ENCODE measurements around the gene TMEM207.
"Not testable (repeated sequence)": the region's sequence is repeated elsewhere in the genome, so short reads cannot be mapped to it uniquely, and the experiment has no call there.

The TMEM207 gene

GRCh38 chr3:190449801-190450200, at the start of gene TMEM207:
TSS of gene TMEM207 (minus strand) at chr3:190449901. CDS start at chr3:190449809, 92 bp downstream.
- no peak for DNase-seq (ENCODE audit: low spot score)

GRCh38 chr3:190499122-190499521, 49.4 kb upstream of the TMEM207 start:
- DNase-seq (ENCODE audit: low spot score): no peak

- DNase-seq (ENCODE audit: low spot score): no peak
Measured at GRCh38 chr3:190498293-190498692, 48.6 kb upstream of the TMEM207 start.

- no peak for DNase-seq (ENCODE audit: low spot score)
Measured at GRCh38 chr3:190497811-190498210, 48.1 kb upstream of the TMEM207 start.

GRCh38 chr3:190496859-190497258, 47.2 kb upstream of the TMEM207 start:
- no peak for DNase-seq (ENCODE audit: low spot score)

GRCh38 chr3:190495796-190496195, 46.1 kb upstream of the TMEM207 start:
- DNase-seq (ENCODE audit: low spot score): no peak

GRCh38 chr3:190495354-190495753, 45.7 kb upstream of the TMEM207 start:
- no peak for DNase-seq (ENCODE audit: low spot score)

GRCh38 chr3:190494907-190495306, 45.2 kb upstream of the TMEM207 start:
- DNase-seq (ENCODE audit: low spot score): no peak

- no peak for DNase-seq (ENCODE audit: low spot score)
Measured at GRCh38 chr3:190492966-190493365, 43.3 kb upstream of the TMEM207 start.

- DNase-seq (ENCODE audit: low spot score): no peak
Measured at GRCh38 chr3:190492129-190492528, 42.4 kb upstream of the TMEM207 start.

- DNase-seq (ENCODE audit: low spot score): no peak
Measured at GRCh38 chr3:190491533-190492054, 41.9 kb upstream of the TMEM207 start.

GRCh38 chr3:190486908-190487607, 37.4 kb upstream of the TMEM207 start:
- DNase-seq (ENCODE audit: low spot score): no peak

GRCh38 chr3:190486533-190486864, 36.8 kb upstream of the TMEM207 start:
- no peak for DNase-seq (ENCODE audit: low spot score)

GRCh38 chr3:190485830-190486532, 36.3 kb upstream of the TMEM207 start:
- no peak for DNase-seq (ENCODE audit: low spot score)

- DNase-seq (ENCODE audit: low spot score): no peak
Measured at GRCh38 chr3:190481779-190482178, 32.1 kb upstream of the TMEM207 start.

GRCh38 chr3:190473261-190473660, 23.6 kb upstream of the TMEM207 start:
- DNase-seq (ENCODE audit: low spot score): not testable (repeated sequence)

GRCh38 chr3:190467922-190468321, 18.2 kb upstream of the TMEM207 start:
- no peak for DNase-seq (ENCODE audit: low spot score)

- DNase-seq (ENCODE audit: low spot score): no peak
Measured at GRCh38 chr3:190458040-190458439, 8.3 kb upstream of the TMEM207 start.

- DNase-seq (ENCODE audit: low spot score): no peak
Measured at GRCh38 chr3:190456770-190457169, 7.1 kb upstream of the TMEM207 start.

- no peak for DNase-seq (ENCODE audit: low spot score)
Measured at GRCh38 chr3:190455828-190456227, 6.1 kb upstream of the TMEM207 start.

- DNase-seq (ENCODE audit: low spot score): no peak
Measured at GRCh38 chr3:190448256-190448655, 1.4 kb downstream of the TMEM207 start.

- DNase-seq (ENCODE audit: low spot score): no peak
Measured at GRCh38 chr3:190446573-190447279, 3.0 kb downstream of the TMEM207 start.

- DNase-seq (ENCODE audit: low spot score): no peak
Measured at GRCh38 chr3:190444576-190445145, 5.0 kb downstream of the TMEM207 start.

Measured in ecto neural progenitor cell (in vitro differentiated cells).